CD4-positive, alpha-beta T cell treated with Interleukin-6 at 100 ng/mL for 8 hours (primary cell): ENCODE measurements around the gene RAD9A.

ENCODE experiments used
- DNase-seq: peaks from one replicate; pipeline ENCODE4 v3.0.0-alpha.2; 2020; ENCODE audit warnings: mixed read lengths, low spot score

Gene RAD9A

GRCh38 chr11:67375320-67376055 is 16.3 kb upstream of the RAD9A start:
- DNase-seq: no peak

- no peak for DNase-seq
These were observed 15.5 kb upstream of the RAD9A start for GRCh38 chr11:67376063-67376820.

- DNase-seq: no peak
These were observed 14.6 kb upstream of the RAD9A start for GRCh38 chr11:67376873-67377808.

- DNase-seq: no peak
These were observed 13.2 kb upstream of the RAD9A start for GRCh38 chr11:67378544-67378943.

GRCh38 chr11:67379061-67380058 is 12.4 kb upstream of the RAD9A start:
- DNase-seq: no peak

- no peak for DNase-seq
These were observed 10.4 kb upstream of the RAD9A start for GRCh38 chr11:67381244-67381972.

GRCh38 chr11:67382276-67383136 is 9.3 kb upstream of the RAD9A start:
- peak; percentile 84 for DNase-seq

- DNase-seq: no peak
These were observed 6.9 kb upstream of the RAD9A start for GRCh38 chr11:67384851-67385366.

- DNase-seq: no peak
These were observed 4.7 kb upstream of the RAD9A start for GRCh38 chr11:67387069-67387468.

GRCh38 chr11:67387518-67387917 is 4.3 kb upstream of the RAD9A start:
- no peak for DNase-seq

GRCh38 chr11:67389477-67389876 is 2.3 kb upstream of the RAD9A start:
- DNase-seq: peak; percentile 45

GRCh38 chr11:67390947-67391303 is 861 bp upstream of the RAD9A start:
- no peak for DNase-seq

GRCh38 chr11:67392183-67392715 is 463 bp downstream of the RAD9A start:
- DNase-seq: no peak

- no peak for DNase-seq
These were observed 1.7 kb downstream of the RAD9A start for GRCh38 chr11:67393437-67393836.

- no peak for DNase-seq
These were observed 2.2 kb downstream of the RAD9A start for GRCh38 chr11:67393990-67394389.

GRCh38 chr11:67395555-67396258 is 3.9 kb downstream of the RAD9A start:
- DNase-seq: no peak

- DNase-seq: no peak
These were observed 4.4 kb downstream of the RAD9A start for GRCh38 chr11:67396259-67396581.

GRCh38 chr11:67396587-67397389 is 5.0 kb downstream of the RAD9A start:
- DNase-seq: no peak
